ENCODE measurements around the gene MEGF6. TPM values are rescaled to one million over a fixed set of nuclear protein-coding genes. Genes with fewer than 3 reads are reported as not detected.

MEGF6 gene
- total RNA-seq, 1 donor: 102 TPM

GRCh38 chr1:3501437-3501836 lies 109.9 kb downstream of the MEGF6 start:
- TF ChIP-seq CTCF (IDR thresholded peaks at IDR 0.05; ENCODE audit: insufficient read depth, low read length): no peak
- DNase-seq (ENCODE audit: low read depth): no peak
- H3K4me3 ChIP-seq (ENCODE audit: low read depth, low read length): no peak overlapping the region

GRCh38 chr1:3500265-3500835 lies 111.0 kb downstream of the MEGF6 start:
- TF ChIP-seq CTCF (IDR thresholded peaks at IDR 0.05; ENCODE audit: insufficient read depth, low read length): no peak
- DNase-seq (ENCODE audit: low read depth): no peak
- H3K4me3 ChIP-seq (ENCODE audit: low read depth, low read length): no peak overlapping the region

- no peak for DNase-seq (ENCODE audit: low read depth)
- no peak for TF ChIP-seq CTCF (IDR thresholded peaks at IDR 0.05; ENCODE audit: insufficient read depth, low read length)
- no peak overlapping the region for H3K4me3 ChIP-seq (ENCODE audit: low read depth, low read length)
These were observed 111.7 kb downstream of the MEGF6 start for GRCh38 chr1:3499611-3500010.

- no peak for DNase-seq (ENCODE audit: low read depth)
- TF ChIP-seq CTCF (IDR thresholded peaks at IDR 0.05; ENCODE audit: insufficient read depth, low read length): no peak
- no peak overlapping the region for H3K4me3 ChIP-seq (ENCODE audit: low read depth, low read length)
These were observed 112.3 kb downstream of the MEGF6 start for GRCh38 chr1:3498986-3499385.

GRCh38 chr1:3498246-3498930 lies 112.9 kb downstream of the MEGF6 start:
- H3K4me3 ChIP-seq (ENCODE audit: low read depth, low read length): no peak overlapping the region
- DNase-seq (ENCODE audit: low read depth): no peak
- TF ChIP-seq CTCF (IDR thresholded peaks at IDR 0.05; ENCODE audit: insufficient read depth, low read length): no peak

- H3K4me3 ChIP-seq (ENCODE audit: low read depth, low read length): no peak overlapping the region
- no peak for DNase-seq (ENCODE audit: low read depth)
- TF ChIP-seq CTCF (IDR thresholded peaks at IDR 0.05; ENCODE audit: insufficient read depth, low read length): no peak
These were observed 113.8 kb downstream of the MEGF6 start for GRCh38 chr1:3497521-3497920.
